Stimulated activated CD8-positive, alpha-beta memory T cell treated with anti-CD3 and anti-CD28 coated beads, Interleukin-12 subunit alpha, Interleukin-12 subunit beta, amount 100 ng/mL, for 24 hours (primary cell): ENCODE results near the gene EPHA8.

Source experiments
- DNase-seq: peaks from one replicate; pipeline ENCODE4 v3.0.0-alpha.2; 2020; ENCODE audit errors: extremely low read depth

The EPHA8 gene

GRCh38 chr1:22567197-22567596 lies 3.9 kb downstream of the EPHA8 start:
- no peak for DNase-seq

- no peak for DNase-seq
These were observed 4.7 kb downstream of the EPHA8 start for GRCh38 chr1:22567994-22568393.

GRCh38 chr1:22569269-22569668 lies 6.0 kb downstream of the EPHA8 start:
- no peak for DNase-seq

GRCh38 chr1:22570140-22570909 lies 7.0 kb downstream of the EPHA8 start:
- DNase-seq: no peak

GRCh38 chr1:22572818-22573217 lies 9.5 kb downstream of the EPHA8 start:
- no peak for DNase-seq

GRCh38 chr1:22573237-22573636 lies 9.9 kb downstream of the EPHA8 start:
- DNase-seq: no peak

- DNase-seq: no peak
These were observed 12.4 kb downstream of the EPHA8 start for GRCh38 chr1:22575532-22576149.

- DNase-seq: no peak
These were observed 12.9 kb downstream of the EPHA8 start for GRCh38 chr1:22576150-22576544.

GRCh38 chr1:22576617-22577016 lies 13.3 kb downstream of the EPHA8 start:
- no peak for DNase-seq

GRCh38 chr1:22578732-22579361 lies 15.6 kb downstream of the EPHA8 start:
- no peak for DNase-seq

- DNase-seq: no peak
These were observed 16.4 kb downstream of the EPHA8 start for GRCh38 chr1:22579541-22580155.

GRCh38 chr1:22582661-22583635 lies 19.7 kb downstream of the EPHA8 start:
- no peak for DNase-seq

GRCh38 chr1:22584001-22584562 lies 20.8 kb downstream of the EPHA8 start:
- DNase-seq: no peak

- no peak for DNase-seq
These were observed 21.7 kb downstream of the EPHA8 start for GRCh38 chr1:22584970-22585369.

GRCh38 chr1:22585471-22585870 lies 22.2 kb downstream of the EPHA8 start:
- DNase-seq: no peak

GRCh38 chr1:22586356-22587130 lies 23.3 kb downstream of the EPHA8 start:
- DNase-seq: no peak

- DNase-seq: no peak
These were observed 24.0 kb downstream of the EPHA8 start for GRCh38 chr1:22587247-22587646.

- DNase-seq: no peak
These were observed 25.7 kb downstream of the EPHA8 start for GRCh38 chr1:22588899-22589422.

GRCh38 chr1:22591576-22591975 lies 28.3 kb downstream of the EPHA8 start:
- no peak for DNase-seq

- no peak for DNase-seq
These were observed 28.8 kb downstream of the EPHA8 start for GRCh38 chr1:22592051-22592450.
